ENCODE measurements around the gene POM121. TPM values are rescaled to one million over a fixed set of nuclear protein-coding genes. Genes with fewer than 3 reads are reported as not detected.
"Not testable (repeated sequence)": the region's sequence is repeated elsewhere in the genome, so short reads cannot be mapped to it uniquely, and the experiment has no call there.

Gene POM121
- polyA plus RNA-seq, 1 donor = 44.6 TPM

DNA sequence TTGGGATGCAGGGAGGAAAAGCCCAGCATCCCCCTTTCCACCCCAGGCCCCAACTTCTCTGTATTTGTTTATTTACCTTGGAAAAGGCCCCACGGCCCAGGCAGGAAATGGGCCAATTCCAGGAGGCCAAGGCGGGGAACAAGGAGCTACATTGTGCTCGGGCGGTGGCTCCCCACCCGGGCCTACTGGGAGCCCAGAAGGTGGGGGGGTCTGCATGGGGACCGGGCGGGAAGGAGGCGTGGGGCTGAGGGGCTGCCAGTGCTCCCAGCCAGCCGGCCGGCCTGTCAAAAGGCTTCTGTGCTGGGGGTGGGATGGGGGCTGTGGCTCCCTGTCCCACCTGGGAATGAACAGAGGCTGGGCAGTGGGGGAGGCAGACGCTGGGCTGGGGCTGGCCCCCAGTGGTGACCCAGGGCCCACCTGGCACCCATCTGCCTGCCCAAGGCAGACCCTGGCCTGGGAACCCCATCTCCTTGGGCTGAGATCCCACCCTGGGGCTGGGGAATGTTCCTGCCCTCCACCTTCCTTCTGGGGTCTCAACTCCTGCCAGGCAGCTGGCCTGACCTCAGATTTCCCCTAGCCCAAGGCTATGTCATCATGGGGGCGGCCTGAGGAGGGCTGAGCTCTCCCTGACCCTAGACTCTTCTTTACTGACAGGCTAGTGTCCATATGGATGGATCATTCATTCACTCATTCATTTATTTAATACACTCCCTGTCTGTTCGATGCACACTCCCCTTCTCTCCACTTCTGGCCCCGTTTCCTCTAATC is 65.4 kb downstream of the POM121 start:
- DNase-seq; H3K9me3 ChIP-seq (ENCODE audit: control insufficient read depth, low read depth, low read length); H3K27me3 ChIP-seq (ENCODE audit: control insufficient read depth, insufficient read depth, low read length); H3K27ac ChIP-seq (ENCODE audit: low read length); H3K36me3 ChIP-seq (ENCODE audit: control insufficient read depth, insufficient read depth, low read length); H3K4me1 ChIP-seq (ENCODE audit: control insufficient read depth, insufficient read depth, low read length); H3K4me3 ChIP-seq (ENCODE audit: low read length): not testable (repeated sequence)
- WGBS (ENCODE audit: insufficient coverage, low lambda C conversion rate) = no CpG with 5 or more reads among the region's 14 CpGs

DNA sequence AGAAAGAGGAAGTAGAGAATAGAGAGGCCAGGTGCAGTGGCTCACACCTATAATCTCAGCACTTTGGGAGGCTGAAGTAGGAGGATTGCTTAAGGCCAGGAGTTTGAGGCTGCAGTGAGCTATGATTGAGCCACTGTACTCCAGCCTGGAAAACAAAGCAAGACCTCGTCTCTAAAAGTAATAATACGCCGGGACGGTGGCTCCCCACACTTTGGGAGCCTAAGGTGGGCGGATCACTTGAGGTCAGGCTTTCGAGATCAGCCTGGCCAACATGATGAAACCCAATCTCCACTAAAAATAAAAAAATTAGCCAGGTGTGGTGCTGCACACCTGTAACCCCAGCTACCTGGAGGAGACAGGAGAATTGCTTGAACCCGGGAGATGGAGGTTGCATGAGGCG is 70.6 kb downstream of the POM121 start:
- not testable (repeated sequence) for H3K27ac ChIP-seq (ENCODE audit: low read length); DNase-seq; H3K4me1 ChIP-seq (ENCODE audit: control insufficient read depth, insufficient read depth, low read length); H3K9me3 ChIP-seq (ENCODE audit: control insufficient read depth, low read depth, low read length); H3K4me3 ChIP-seq (ENCODE audit: low read length); H3K36me3 ChIP-seq (ENCODE audit: control insufficient read depth, insufficient read depth, low read length); H3K27me3 ChIP-seq (ENCODE audit: control insufficient read depth, insufficient read depth, low read length)
- no CpG with 5 or more reads among the region's 8 CpGs for WGBS (ENCODE audit: insufficient coverage, low lambda C conversion rate)

DNA sequence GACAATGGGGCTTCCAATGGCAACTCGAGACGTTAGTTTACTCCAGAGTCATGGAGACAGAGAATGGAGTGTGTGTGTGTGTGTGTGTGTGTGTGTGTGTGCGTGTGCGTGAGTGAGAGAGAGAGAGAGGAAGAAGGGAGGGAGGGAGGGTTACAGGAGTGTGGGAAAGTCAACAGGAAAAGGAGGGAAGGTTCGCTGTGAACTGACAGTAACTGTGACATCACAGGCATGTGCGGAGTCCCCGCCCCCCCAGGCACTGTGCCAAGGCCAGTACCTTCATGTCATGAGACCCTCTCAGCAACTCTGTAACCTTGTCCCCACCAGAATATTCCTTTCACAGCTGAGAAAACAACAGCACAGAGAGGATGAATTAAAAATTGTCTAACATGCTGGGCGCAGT is 72.6 kb downstream of the POM121 start:
- not testable (repeated sequence) for H3K27ac ChIP-seq (ENCODE audit: low read length); H3K9me3 ChIP-seq (ENCODE audit: control insufficient read depth, low read depth, low read length); H3K4me1 ChIP-seq (ENCODE audit: control insufficient read depth, insufficient read depth, low read length); H3K36me3 ChIP-seq (ENCODE audit: control insufficient read depth, insufficient read depth, low read length); DNase-seq; H3K27me3 ChIP-seq (ENCODE audit: control insufficient read depth, insufficient read depth, low read length); H3K4me3 ChIP-seq (ENCODE audit: low read length)
- WGBS (ENCODE audit: insufficient coverage, low lambda C conversion rate) = no CpG with 5 or more reads among the region's 8 CpGs

DNA sequence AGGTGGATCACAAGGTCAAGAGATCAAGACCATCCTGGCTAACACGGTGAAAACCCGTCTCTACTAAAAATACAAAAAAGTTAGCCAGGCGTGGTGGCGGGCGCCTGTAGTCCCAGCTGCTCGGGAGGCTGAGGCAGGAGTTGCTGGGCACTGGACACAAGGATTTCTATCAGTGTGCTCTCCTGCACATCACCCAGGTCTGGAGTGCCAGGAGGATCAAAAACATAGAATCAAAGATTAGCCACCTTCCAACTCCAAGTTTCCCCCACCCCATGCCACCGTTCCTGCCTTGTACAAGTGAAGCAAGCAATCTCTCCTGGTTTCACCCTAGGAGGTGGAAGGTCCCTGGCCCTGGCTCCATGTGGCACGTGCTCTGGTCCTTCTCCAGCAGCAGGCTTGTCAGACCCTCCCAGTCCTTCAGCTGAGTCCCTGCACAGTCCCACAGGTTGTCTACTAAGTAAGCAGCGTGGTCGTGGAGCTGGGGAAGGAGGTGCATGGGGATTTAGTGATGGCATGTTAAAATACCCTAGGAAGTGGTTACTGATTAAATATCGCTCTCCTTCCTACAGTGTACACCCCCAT is 73.1 kb downstream of the POM121 start:
- H3K4me3 ChIP-seq (ENCODE audit: low read length); DNase-seq; H3K9me3 ChIP-seq (ENCODE audit: control insufficient read depth, low read depth, low read length); H3K27me3 ChIP-seq (ENCODE audit: control insufficient read depth, insufficient read depth, low read length); H3K36me3 ChIP-seq (ENCODE audit: control insufficient read depth, insufficient read depth, low read length); H3K4me1 ChIP-seq (ENCODE audit: control insufficient read depth, insufficient read depth, low read length); H3K27ac ChIP-seq (ENCODE audit: low read length): not testable (repeated sequence)
- no CpG with 5 or more reads among the region's 11 CpGs for WGBS (ENCODE audit: insufficient coverage, low lambda C conversion rate)

Other genes with a start within 250 kb of the POM121 start
- gene TYW1B, start 96.9 kb upstream of the POM121 start, polyA plus RNA-seq = 7.1 TPM
- gene TRIM74, start 44.4 kb downstream of the POM121 start, polyA plus RNA-seq = 0.88 TPM
- gene SPDYE8, start 104.7 kb downstream of the POM121 start, polyA plus RNA-seq = 0.27 TPM
- 0.51 TPM for gene SPDYE11, start 132.8 kb downstream of the POM121 start, polyA plus RNA-seq
- 0.37 TPM for gene SPDYE9, start 160.9 kb downstream of the POM121 start, polyA plus RNA-seq

All from large intestine (tissue), 3 donors.